Measurements from ENCODE around the gene SLC7A7. TPM values are rescaled to one million over a fixed set of nuclear protein-coding genes. Genes with fewer than 3 reads are reported as not detected.

Gene SLC7A7
- total and polyA plus RNA-seq, 2 of the 13 experiments (the other 11 are each of a cell fraction or from before 2014, with no cell fraction given): 0.13 to 0.63 TPM

- TF ChIP-seq CEBPG (CRISPR knock-in tag; IDR thresholded peaks at IDR 0.05): no peak; the same call in 1 of the 2 replicates
- 0 out of 2 replicates have a peak, but pooled peaks have one; percentile 20 for TF ChIP-seq HDAC6 (IDR thresholded peaks at IDR 0.05; ENCODE audit: low read depth, low read length)
Measured at GRCh38 chr14:22767323-22767589, 48.0 kb downstream of the SLC7A7 start (continued).

- ChIA-PET CTCF (ENCODE audit: low intra/inter-chr PET ratio, low total read pairs) (interaction anchor here (1.6 kb wide), 1 partner anchor 209 kb away, joined by 3 read pairs; no protein-coding TSS in a partner anchor), POLR2A (interaction anchor here (0.5 to 2.6 kb wide), 68 partner anchors 8 to 1675 kb away, joined by 3 to 34 read pairs (median 5); partner anchors contain the start of genes ABHD4, ACIN1, AJUBA and C14orf119)
- intact Hi-C loops (cut with micrococcal nuclease; ENCODE audit: unreplicated experiment) (loop anchor here (1.0 to 5.0 kb wide), 6 partner anchors 54 to 1566 kb away; partner anchors contain the start of gene LRP10), in situ Hi-C loops (cut with HindIII; ENCODE audit: extremely low pct_ligation_motif_present, low pct_unique_long_range_greater_than_20kb) (no loop called here)
- FAIRE-seq (peak; percentile 95), DNase-seq (ENCODE audit: low spot score) (peak; percentile 100), ATAC-seq (peak; percentile 90)
- Histone ChIP-seq H4K20me1 (ENCODE audit: insufficient read depth, low read length) (no peaks in the 10 kb centered on the region), H3K27ac (ENCODE audit: extremely low read length, insufficient read depth, low read length) (peak within 1 kb of the TSS; percentile 74), H3K27me3 (ENCODE audit: control insufficient read depth in 1 of 2, insufficient read depth in 2 of 2, low read length in 2 of 2) (no peaks in the 10 kb centered on the region; a peak in 1 of 5 replicates), H3K79me2 (ENCODE audit: insufficient read depth, low read length) (peaks cover 23% of the 10 kb centered on the region), H2AFZ (ENCODE audit: low read length) (peak within 1 kb of the TSS; percentile 98), H3K36me3 (replicated peaks in 1 of 2; ENCODE audit: control insufficient read depth in 1 of 2, insufficient read depth in 2 of 2, low read length in 2 of 2) (peaks cover 25 to 35% of the 10 kb centered on the region in 2 experiments), H3K4me2 (ENCODE audit: low read depth, low read length) (peak within 1 kb of the TSS; percentile 78), H3K9me3 (ENCODE audit: low read length) (no peaks in the 10 kb centered on the region), H3K9ac (ENCODE audit: insufficient read depth, low read depth, low read length) (peak within 1 kb of the TSS; percentile 84), H3K4me3 (replicated peaks in 1 of 3; ENCODE audit: insufficient read depth in 1 of 3, low read depth in 2 of 3, low read length in 3 of 3) (peak within 1 kb of the TSS; percentile 72 to 96 (median 83)), H3K4me1 (ENCODE audit: insufficient read depth, low read length) (peaks cover 22% of the 10 kb centered on the region)
- WGBS (ENCODE audit: low lambda C conversion rate): 2% methylated on average over 56 of the region's 56 CpGs
- BruUV-seq (replicated peaks): no TSS peak
- peak; percentile 89; the same call in 1 of the 2 replicates for TF ChIP-seq CREB3 (CRISPR knock-in tag; IDR thresholded peaks at IDR 0.05)
- peak; percentile 87 for TF ChIP-seq DBP (CRISPR knock-in tag; IDR thresholded peaks at IDR 0.05; ENCODE audit: not compliant biosample characterization)
- TF ChIP-seq MATR3 (CRISPR knock-in tag; IDR thresholded peaks at IDR 0.05): 0 out of 2 replicates have a peak, but pooled peaks have one; percentile 7
- TF ChIP-seq ETV6 (CRISPR knock-in tag; conservative IDR thresholded peaks at IDR 0.05): peak; percentile 84
- TF ChIP-seq ZNF274 (CRISPR knock-in tag; IDR thresholded peaks at IDR 0.05): peak; percentile 89
- peak; percentile 99; the same call in 1 of the 2 replicates for TF ChIP-seq FUBP1 (CRISPR knock-in tag; IDR thresholded peaks at IDR 0.05; ENCODE audit: borderline replicate concordance)
- TF ChIP-seq FOSL1 (CRISPR knock-in tag; IDR thresholded peaks at IDR 0.05; ENCODE audit: borderline replicate concordance): no peak; the same call in 1 of the 2 replicates
- no peak for TF ChIP-seq ZNF713 (CRISPR knock-in tag; IDR thresholded peaks at IDR 0.05)
- no peak for TF ChIP-seq SYNCRIP (IDR thresholded peaks at IDR 0.05; ENCODE audit: insufficient read depth, low read depth, low read length)
- no peak for TF ChIP-seq HNRNPH1 (optimal IDR thresholded peaks at IDR 0.05; ENCODE audit: low read depth, low read length)
- TF ChIP-seq THAP8 (CRISPR knock-in tag; IDR thresholded peaks at IDR 0.05; ENCODE audit: borderline replicate concordance): peak; percentile 92; the same call in 1 of the 2 replicates
- peak; percentile 98 for TF ChIP-seq ZFP91 (CRISPR knock-in tag; IDR thresholded peaks at IDR 0.05; ENCODE audit: borderline replicate concordance)
Measured at GRCh38 chr14:22766457-22767322, 48.5 kb downstream of the SLC7A7 start, which contains the start of gene OXA1L. OXA1L (plus strand) TSS chr14:22766688; CDS start chr14:22766702, 14 bp downstream.

Data from HepG2 (cell line).